Measurements from ENCODE around the gene TMEM86B.
"Not testable (repeated sequence)": the region's sequence is repeated elsewhere in the genome, so short reads cannot be mapped to it uniquely, and the experiment has no call there.

The TMEM86B gene

DNA sequence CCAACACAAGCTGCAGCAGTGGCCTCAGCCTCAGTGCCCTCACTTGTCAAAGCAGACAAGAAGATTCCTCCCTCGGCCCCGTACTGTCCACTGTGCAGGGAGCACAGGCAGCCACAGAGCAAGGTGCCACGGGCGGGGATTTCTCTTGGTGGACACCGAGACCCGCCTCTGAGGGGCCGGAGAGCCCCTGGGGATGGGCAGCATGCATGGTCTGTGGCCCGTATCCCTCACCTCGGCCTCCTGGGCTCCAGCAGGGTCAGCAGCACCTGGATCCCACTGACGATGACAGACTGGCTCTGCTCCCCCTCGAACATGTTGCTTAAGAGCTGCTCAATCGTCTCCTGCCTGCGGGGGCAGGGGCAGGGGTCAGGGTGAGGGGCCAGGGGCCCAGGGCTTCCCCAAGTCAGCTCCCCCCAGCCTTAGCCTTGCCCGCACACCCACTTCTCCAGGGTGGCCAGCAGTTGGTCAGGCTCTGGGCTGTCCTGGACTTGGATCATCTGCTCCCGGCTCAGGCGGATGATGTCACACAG is 13.4 kb upstream of the TMEM86B start:
- no peak for DNase-seq (ENCODE audit: low read depth)

DNA sequence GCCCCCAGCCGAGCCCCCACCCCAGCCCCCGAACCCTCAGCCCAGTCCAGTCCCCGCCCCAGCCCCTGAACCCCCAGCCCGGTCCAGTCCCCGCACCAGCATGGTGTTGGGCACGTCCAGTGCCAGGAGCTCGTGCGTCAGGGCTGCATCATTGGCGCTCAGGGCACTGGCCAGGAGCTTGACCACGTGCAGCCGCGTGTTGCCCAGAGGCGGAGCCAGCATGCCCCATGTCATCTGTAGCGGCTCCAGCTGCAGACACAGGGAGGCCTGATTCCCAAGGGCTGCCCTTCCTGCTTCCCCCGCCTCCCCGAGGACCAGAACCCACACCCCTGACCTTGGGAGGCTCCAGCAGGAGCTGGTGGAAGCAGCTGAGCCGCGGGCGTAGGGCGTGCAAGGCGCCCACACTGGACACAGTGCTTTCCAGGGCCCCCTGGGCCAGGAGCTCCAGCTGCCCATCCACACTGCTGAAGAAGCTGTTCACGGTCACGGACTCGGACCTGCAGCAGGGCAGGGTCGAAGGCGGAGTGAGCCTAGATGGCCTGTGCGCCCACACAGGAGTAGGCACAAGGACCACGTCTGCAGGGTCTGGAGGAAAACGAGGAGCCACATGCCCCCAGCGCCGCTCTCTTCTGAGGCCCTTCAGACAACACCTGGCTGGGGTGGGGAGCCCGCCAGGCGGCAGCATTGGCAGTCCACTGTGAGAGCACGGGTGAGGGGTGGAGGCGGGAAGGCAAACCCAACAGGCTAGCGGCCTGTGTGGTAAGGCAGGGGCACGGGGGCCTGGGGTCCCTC is 12.8 kb upstream of the TMEM86B start:
- no peak for DNase-seq (ENCODE audit: low read depth)

DNA sequence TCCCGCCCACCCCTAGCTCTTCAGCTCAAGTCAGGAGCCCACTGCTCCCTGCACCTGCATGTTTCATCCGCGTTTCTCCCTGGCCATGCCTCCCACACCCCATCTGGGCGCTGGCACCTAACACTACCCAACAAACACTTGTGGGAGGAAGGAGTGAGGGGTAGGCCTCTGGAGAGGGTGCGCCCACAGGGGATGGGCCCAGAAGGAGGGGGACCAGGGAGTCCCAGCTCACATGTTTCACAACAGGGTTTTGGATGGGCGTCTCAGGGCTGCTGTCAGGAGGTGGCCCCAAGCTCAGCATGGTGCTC is 12.1 kb upstream of the TMEM86B start:
- DNase-seq (ENCODE audit: low read depth) = no peak

DNA sequence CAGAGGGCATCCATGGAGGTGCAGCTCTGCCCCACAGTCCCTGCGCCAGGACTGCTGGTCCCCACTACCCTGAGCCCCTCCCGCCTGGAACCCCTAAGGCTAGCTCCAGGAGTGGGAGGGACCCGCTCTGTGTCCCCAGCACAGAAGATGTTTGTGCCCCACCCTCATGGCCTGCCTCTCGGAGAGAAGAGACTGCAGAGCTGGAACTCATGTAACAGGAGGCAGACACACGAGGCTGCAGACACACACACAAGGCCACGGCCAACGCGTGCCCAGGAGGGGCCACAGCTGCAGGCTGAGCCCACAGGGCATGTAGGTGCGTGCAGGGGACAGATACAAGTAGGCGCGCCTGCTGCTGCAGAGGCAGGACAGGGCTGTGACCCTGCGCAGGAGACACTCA is 10.4 kb upstream of the TMEM86B start:
- no peak for DNase-seq (ENCODE audit: low read depth)

DNA sequence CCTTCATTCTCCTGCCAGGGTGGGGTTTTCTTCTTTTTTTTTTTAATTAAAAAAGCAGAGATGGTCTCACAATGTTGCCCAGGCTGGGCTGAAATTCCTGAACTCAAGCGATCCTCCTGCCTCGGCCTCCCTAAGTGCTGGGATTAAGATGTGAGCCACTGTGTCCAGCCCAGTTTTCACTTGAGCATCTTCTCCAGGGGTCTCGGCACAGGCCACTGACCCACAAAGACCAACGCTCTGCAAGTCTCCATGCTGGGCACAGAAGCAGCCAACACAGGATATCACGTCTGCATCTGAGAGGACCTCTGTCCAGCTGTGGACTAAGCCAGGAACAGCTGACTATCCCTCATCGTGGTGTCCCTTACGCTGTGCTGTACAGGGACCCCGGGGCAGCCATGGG is 9.5 kb upstream of the TMEM86B start:
- DNase-seq (ENCODE audit: low read depth) = no peak

DNA sequence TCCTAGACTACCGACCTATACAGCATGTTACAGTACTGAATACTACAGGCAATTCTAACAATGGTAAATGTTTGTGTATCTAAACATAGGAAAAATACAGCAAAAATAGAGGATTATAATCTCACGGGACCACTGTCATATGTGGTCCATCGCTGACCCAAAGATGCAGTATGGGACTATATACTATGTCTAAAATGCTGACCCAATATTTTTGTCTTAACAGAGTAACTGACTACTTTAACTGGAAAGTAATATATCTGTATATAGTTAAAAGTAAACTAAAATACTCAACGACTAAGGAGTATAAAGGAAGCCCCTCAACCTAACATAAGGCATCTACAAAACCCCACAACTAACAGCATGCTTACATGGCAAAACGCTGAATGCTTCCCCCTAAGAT is 4.4 kb upstream of the TMEM86B start:
- DNase-seq (ENCODE audit: low read depth) = no peak

DNA sequence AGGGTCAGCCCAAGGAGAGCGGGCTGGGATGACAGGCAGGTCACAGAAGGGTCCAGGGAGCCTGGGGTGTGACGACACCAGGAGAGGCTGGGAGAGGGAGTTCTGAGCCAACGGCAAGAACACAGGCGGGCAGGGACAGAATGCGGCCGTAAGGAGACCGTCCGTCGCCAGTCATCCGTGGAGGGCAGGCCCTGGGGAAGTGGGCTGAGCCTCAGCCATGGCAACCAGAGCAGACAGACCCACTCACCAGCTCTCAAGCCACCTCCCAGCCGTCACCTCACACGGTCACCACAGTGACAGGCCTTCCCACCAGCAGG is 3.7 kb upstream of the TMEM86B start:
- no peak for DNase-seq (ENCODE audit: low read depth)

DNA sequence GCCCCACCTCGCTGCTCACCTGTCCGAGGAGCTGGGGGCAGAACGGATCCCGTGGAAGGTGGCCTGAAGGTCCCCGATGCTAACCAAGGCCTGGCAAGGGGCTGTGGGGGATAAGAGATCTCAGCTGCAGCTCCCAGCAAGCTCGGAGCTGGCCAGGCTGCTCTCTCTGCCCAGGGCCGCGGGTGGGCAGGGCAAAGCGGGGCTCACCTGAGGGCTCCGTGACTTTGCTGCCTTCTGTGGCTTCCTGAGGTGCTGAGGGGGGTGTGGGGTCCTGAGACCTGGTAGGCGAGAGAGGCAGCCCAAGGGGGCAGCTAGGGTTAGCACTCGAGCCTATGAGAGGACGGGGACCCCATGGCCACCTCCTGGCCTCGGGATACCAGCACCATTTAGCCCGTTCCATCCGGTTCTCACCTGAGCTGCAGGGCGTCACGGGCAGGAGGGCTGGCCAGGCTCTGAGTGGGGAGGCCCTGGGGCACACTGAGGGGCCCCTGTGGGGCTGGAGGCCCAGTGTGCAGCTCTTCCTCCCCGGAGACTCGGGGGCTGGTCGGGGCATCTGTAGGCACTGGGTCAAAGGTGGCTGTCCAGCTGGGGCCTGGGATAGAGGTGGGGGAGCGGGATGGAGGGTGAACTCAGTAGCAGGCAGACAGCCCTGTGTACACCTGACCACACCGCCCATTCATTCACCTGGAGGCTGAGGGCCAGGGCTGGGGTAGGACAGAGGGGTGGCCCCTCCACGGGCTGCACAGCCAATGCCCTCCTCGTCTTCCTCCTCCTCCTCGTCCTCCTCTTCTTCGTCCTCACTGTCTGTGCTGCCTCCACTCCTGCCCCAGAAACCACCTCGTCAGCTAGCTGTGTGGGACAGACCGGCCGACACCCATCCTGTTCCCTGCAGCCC is 3.1 kb upstream of the TMEM86B start:
- no peak for DNase-seq (ENCODE audit: low read depth)

DNA sequence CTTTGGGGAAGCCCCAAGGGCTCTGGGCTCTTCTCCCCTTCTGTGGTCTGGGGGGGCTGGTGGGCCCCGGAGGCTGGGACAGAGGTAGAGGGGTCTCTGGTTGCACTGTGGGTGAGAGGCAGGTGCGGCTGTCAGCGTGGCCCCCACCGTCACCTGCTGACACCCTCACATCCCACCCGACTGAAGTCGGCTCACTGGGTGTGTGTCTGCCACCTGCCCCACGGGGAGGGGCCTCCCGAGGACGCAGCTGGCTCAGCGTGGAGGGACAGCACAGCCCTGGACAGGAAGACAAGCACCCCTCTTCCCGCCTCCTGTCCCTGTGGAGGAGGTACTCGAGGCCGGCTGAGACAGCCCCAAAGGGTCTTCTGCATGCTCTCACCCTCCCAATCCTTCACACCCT is 2.2 kb upstream of the TMEM86B start:
- no peak for DNase-seq (ENCODE audit: low read depth)

DNA sequence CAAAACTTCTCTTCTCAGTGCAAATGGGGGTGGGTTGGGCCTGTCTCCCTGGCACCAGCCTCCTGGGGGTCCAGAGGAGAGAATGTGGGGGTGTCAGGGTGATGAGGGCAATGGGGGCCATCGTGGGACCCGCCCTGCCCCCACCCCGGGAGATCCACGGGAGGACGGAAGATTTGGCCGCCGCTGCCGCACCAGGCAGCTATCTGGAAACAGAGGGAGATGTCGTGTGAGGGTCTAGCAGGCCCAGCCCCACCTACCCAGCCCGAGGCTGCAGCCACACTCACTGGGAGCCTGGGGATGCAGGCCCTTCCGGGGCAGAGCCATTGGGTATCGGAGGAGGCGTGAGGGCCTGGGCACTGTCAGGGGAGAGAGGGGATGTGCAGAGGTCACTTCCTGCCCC is 1.8 kb upstream of the TMEM86B start:
- no peak for DNase-seq (ENCODE audit: low read depth)

DNA sequence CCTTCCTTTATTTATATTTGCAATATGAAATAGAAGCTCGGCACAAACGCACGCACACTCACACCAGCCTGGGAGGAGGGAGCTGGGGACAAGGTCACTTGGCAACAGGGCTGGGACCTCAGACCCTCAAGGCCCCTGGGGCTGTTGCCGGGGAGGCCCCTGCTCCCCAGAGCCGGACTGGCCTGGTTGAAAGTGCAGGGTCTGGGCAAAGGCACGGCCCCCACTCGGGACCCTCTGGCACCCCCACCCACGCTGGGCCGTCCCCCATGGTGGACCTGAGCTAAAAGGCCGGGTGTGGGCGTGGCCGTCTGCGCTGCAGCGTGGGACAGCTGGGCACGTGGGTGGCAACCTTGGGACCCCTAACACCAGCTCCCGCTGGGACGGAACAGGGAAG is 1.2 kb upstream of the TMEM86B start:
- DNase-seq (ENCODE audit: low read depth) = no peak

DNA sequence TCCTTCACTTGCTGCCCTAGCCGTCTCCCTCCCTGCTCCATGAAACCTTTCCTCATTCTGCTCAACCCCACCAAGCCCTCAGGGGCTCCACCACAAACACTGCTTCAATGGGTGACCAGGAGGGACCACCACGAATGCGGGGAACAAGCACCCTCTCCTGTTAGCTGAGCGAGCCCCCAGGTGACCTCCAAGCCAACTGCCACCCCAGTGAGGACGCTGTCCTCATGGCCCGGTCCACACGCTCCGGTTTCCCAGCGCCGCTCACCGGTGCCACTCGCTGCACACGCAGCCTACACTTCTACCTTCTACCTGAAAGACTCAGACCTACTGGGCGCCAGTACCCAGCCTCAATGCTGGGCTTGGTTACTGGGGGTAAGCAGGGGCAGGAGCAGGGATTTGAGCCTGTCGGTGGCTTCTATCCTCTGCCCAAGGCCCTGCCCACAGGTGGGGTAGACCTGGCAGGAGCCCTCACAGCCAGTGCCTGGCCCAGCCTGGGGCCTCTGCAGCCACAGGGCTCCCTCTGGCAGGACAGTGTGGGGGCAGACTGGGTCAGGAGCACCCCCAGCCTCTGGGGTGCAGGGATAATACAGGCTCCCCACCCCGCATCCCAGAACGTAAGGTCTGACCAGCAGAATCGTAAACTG is 704 bp upstream of the TMEM86B start:
- DNase-seq (ENCODE audit: low read depth) = no peak

DNA sequence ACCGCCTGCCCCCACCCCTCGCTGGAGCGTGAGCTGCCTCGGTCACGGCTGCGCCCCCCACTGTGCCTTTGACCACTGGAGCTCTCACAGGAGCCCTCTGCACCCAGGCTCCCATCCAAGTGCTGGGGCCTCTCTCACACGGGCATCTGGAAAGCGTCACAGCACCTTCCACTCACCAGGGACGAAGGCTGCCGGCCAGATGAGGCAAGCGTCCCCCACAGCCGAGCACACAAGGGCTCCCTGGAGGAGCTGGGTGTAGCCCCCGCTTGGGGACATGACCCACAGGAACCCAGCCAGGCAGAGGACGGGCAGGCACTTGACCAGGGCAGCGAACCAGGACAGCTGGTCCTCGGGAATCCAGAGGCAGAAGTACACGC is 560 bp downstream of the TMEM86B start:
- DNase-seq (ENCODE audit: low read depth) = no peak

DNA sequence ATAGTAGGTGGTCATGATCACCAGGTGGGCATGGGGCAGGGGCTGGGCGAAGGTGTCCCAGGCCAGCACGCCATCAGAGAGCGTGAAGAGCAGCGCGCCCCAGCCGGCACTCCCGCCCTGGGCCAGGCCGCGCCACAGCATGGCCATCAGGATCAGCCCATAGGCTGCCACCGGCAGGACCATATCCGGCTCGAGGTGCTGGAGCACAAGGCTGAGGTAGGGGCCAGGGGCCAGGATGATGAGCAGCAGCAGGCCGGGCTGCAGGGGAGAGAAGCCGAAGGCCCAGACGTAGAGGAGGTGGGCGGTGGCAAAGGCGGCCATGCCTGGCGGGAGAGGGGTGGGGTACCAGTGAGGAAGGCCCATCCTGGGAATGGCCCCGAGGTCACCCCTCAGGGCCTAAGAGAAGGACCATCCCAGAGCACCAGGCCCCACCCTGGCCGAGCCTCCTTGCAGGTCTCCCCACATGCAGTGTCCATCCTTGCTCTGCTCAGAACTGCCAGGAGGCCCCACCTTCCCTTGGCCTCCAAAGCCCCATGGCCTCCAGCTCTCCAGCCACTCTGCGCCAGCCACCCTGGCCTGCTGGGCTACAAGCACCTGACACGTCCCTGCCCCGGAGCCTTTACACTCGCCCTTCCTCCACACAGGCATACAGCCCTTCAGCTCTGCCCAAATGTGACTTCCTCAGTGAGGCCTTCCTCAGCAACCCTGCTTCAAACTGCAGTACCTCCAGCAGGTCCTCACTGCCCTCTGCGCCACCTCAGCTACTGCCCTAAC is 1.1 kb downstream of the TMEM86B start:
- DNase-seq (ENCODE audit: low read depth) = no peak

DNA sequence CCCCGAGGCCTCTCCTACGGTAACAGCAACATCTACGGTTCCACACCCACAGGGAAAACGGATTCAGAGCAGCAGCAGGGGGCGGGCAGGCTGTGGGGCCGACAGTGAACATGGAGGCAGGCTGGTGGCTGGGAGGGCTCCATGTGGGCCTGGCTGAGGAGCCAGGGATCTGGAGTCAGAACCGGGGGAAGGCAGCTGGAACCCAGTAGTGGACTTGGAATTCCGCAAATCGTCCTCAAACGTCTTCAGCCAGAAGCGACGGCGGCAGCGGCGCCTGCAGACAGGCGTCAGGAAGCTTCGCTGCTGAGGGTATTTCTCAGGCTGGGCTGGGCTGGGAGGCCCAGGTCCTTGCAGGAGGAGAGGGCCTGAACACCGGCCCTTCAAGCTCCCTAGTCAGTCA is 1.8 kb downstream of the TMEM86B start:
- DNase-seq (ENCODE audit: low read depth) = no peak

DNA sequence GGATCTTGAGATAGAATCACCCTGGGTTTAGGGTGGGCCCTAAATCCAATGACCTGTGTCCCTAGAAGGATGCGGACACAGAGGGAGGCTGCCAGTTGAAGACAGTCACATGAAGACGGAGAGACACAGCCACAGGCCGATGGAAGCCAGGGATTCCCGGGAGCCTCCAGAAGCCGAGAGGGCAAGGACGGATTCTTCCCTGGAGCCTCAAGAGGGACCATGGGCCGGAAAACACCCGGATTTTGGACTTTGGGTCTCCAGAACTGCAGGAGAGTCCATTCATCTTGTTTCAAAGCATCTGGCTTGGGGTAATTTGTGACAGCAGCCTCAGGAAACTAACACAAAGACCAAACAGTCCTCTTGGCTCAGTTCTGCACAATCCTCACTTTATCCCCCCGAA is 2.3 kb downstream of the TMEM86B start:
- no peak for DNase-seq (ENCODE audit: low read depth)

DNA sequence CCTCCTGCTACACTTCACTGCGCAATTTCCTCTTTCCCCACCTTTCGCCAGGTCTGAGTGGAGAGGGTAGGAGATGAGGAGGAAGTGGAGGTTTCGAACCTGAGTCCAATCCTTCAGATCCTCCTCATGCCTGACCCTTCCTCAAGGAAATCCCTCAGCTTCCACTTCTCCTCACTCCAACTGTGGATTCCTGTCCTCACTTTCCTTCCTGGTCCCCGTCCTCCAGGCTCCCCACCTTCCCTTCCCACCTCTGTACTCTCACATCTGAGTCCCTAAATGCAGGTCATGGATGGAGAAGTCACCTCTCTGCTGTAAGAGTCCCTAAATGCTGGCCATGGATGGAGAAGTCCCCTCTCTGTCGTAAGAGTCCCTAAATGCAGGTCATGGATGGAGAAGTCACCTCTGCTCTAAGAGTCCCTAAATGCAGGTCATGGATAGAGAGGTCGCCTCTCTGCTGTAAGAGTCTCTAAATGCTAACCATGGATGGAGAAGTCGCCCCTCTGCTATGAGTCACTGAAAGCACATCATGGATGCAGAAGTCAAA is 3.1 kb downstream of the TMEM86B start:
- no peak for DNase-seq (ENCODE audit: low read depth)

DNA sequence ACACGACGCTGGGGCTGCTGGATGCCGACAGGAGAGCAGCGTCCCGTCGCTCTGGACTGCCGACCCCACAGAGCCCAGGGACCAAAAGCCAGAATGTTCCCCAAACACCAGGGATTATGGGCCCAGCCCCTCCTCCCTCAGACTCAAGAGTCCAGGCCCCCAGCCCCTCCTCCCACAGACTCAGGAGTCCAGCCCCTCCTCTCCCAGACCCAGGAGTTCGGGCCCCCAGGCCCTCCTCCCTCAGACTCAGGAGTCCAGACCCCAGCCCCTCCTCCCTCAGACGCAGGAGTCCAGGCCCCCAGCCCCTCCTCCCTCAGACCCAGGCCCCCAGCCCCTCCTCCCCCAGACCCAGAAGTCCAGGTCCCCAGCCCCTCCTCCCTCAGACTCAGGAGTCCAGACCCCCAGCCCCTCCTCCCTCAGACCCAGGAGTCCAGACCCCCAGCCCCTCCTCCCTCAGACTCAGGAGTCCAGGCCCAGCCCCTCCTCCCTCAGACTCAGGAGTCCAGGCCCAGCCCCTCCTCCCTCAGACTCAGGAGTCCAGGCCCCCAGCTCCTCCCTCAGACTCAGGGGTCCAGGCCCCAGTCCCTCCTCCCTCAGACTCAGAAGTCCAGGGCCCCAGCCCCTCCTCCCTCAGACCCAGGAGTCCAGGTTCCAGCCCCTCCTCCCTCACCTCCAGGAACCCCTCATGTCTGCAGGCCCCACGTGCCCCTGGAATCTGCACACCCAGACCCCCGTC is 3.7 kb downstream of the TMEM86B start:
- DNase-seq (ENCODE audit: low read depth) = not testable (repeated sequence)

DNA sequence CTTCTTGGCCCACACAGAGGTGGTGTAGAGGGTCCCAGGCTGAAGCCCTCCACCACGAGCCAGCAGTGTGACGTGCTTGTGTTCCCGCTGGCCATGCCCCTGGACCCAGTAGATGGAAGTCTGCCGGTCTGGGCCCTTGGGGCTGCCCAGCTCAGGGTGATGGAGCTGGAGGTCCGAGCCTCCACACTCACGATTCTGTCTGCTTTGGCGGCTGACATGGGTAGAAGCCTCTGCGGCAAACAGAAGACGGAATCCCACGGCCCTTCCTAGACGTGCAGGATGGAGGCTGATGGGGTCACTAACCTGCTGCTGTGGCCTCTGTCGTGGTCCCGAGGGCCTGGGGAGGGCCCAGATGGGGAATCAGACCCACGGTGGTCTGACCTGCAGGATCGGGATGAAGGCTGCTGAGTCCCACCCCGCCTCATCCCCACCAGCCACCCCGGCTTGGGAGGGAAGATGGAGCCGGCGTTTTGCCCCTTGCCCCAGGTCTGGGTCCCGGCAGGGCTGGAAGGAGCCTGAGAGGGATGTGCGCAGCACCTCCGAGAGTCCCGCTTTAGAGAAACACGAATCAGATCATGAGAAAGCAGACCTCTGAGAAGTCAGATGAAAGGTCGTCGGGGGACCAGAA is 4.4 kb downstream of the TMEM86B start:
- DNase-seq (ENCODE audit: low read depth) = no peak

DNA sequence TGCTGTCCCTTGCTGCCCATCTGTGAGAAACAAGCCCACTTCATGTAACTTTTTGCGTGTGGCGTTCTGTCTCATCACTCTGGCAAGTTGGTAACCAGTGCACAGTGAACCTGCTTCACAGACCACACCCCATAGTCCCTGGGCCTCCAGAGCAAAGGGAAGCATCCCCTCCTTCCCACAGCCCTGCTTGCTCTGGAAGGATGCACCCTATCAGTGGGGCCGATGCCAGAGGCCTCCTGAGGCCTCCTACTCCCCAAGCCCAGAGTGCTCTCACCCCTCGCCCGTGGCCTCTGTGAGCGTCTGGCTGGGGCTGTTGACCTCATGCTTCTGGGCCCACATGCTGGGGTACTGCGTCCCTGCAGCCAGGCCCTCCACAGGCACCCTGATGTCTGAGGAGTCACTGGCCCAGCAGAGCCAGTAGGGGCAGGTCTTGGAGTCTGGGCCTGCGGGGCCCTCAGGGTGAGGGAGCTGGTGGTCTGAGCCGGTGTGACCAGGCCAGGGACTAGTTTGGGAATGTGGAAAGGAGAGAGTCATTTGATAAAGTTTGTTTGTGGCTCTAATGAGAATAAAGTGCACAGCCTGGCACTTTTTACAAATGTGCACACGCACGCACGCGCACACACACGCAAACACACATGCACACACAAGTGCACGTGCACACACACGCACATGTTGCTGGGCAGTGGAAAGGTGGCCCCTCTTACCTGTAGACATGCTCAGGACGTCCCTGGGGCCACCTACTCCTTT is 5.1 kb downstream of the TMEM86B start:
- no peak for DNase-seq (ENCODE audit: low read depth)
